Keratinocyte (primary cell): ENCODE results near the gene PXDN. TPM values are rescaled to one million over a fixed set of nuclear protein-coding genes. Genes with fewer than 3 reads are reported as not detected.

Source experiments
- DNase-seq: peaks from one replicate; pipeline ENCODE4 v3.0.0-alpha.2; 2011; ENCODE audit warnings: low read depth, missing footprints, low spot score
- FAIRE-seq: peaks from 2 replicates; lab custom pipeline; 2011; peaks lifted over from hg19 to GRCh38; lab: Jason Lieb, UNC
- H2AFZ ChIP-seq: 2 replicates; pipeline ENCODE4 v1.6.0; 2012; ENCODE audit warnings: low read length, control low read depth, inconsistent platforms; ENCODE audit not compliant: control insufficient read depth
- H3K27ac ChIP-seq: 2 replicates; pipeline ENCODE4 v1.5.1; 2011; ENCODE audit warnings: low read length; ENCODE audit not compliant: control insufficient read depth, insufficient read depth
- H3K27me3 ChIP-seq: 3 replicates; pipeline ENCODE4 v1.6.0; 2011; ENCODE audit warnings: low read length; ENCODE audit not compliant: control insufficient read depth, insufficient read depth; ENCODE audit errors: extremely low read depth
- H3K36me3 ChIP-seq, 2 experiments: 2 replicates in 1 of 2; 3 replicates in 1 of 2; pipeline ENCODE4 v1.5.1; 2011; ENCODE audit warnings: low read length in 2 of 2, mild to moderate bottlenecking in 1 of 2; ENCODE audit not compliant: control insufficient read depth in 2 of 2, insufficient read depth in 2 of 2; ENCODE audit errors: extremely low read depth in 1 of 2
- H3K4me1 ChIP-seq: 3 replicates; pipeline ENCODE4 v1.5.1; 2011; ENCODE audit warnings: low read length; ENCODE audit not compliant: control insufficient read depth, insufficient read depth; ENCODE audit errors: extremely low read depth
- H3K4me2 ChIP-seq: 3 replicates; pipeline ENCODE4 v1.6.0; 2011; ENCODE audit warnings: low read depth, low read length; ENCODE audit not compliant: control insufficient read depth, insufficient read depth; ENCODE audit errors: extremely low read depth
- H3K4me3 ChIP-seq, 3 experiments: fragments of 200-600 bp in 1 of 3; sonication (generic) in 1 of 3; 2 replicates in 2 of 3; 3 replicates in 1 of 3; pipeline ENCODE4 v1.5.1; 2011 to 2016; ENCODE audit warnings: low read length in 3 of 3, mild to moderate bottlenecking in 3 of 3, control low read depth in 2 of 3, inconsistent platforms in 1 of 3, low read depth in 1 of 3, mixed read lengths in 1 of 3, mixed run types in 1 of 3, moderate library complexity in 1 of 3; ENCODE audit not compliant: control insufficient read depth in 2 of 3, insufficient read depth in 2 of 3; ENCODE audit errors: extremely low read depth in 1 of 3
- H3K79me2 ChIP-seq: 2 replicates; pipeline ENCODE4 v1.6.0; 2012; ENCODE audit warnings: low read length; ENCODE audit not compliant: control insufficient read depth, insufficient read depth
- H3K9ac ChIP-seq: 3 replicates; pipeline ENCODE4 v1.6.0; 2011; ENCODE audit warnings: low read length; ENCODE audit not compliant: control insufficient read depth, insufficient read depth; ENCODE audit errors: extremely low read depth
- H3K9me1 ChIP-seq: 3 replicates; pipeline ENCODE4 v1.6.0; 2011; ENCODE audit warnings: low read length; ENCODE audit not compliant: control insufficient read depth, insufficient read depth; ENCODE audit errors: extremely low read depth
- H3K9me3 ChIP-seq: 2 replicates; pipeline ENCODE4 v1.5.1; 2012; ENCODE audit warnings: low read depth, low read length; ENCODE audit not compliant: control insufficient read depth
- H4K20me1 ChIP-seq: 3 replicates; pipeline ENCODE4 v1.6.0; 2011; ENCODE audit warnings: low read length; ENCODE audit not compliant: control insufficient read depth, insufficient read depth; ENCODE audit errors: extremely low read depth
- EZH2 ChIP-seq: IDR thresholded peaks from one replicate; pipeline ENCODE4 v1.6.1; 2012; ENCODE audit warnings: inconsistent platforms, mild to moderate bottlenecking, low read length, moderate library complexity
- dilution Hi-C: fragments of 300-500 bp; cut with MboI; formaldehyde crosslinking; loops from one replicate; pipeline ENCODE4 v1.7.0; 2020; ENCODE audit warnings: low sequenced_read_pairs; ENCODE audit not compliant: extremely low pct_ligation_motif_present
- polyA plus RNA-seq, 5 experiments: library from polyadenylated mRNA; depleted of rRNA in 3 of 5; stranded (reverse) in 3 of 5; stranded (forward) in 1 of 5; unstranded in 1 of 5; fragments of >200 nt; gene quantifications; 1 replicate in 1 of 5; 2 replicates in 3 of 5; 3 replicates in 1 of 5; pipeline versions ENCODE4 v1.2.1 to v1.2.3, GENCODE V29; 2011 to 2012; ENCODE audit warnings: missing spikeins in 2 of 5, low read depth in 1 of 5, low replicate concordance in 1 of 5
- TF ChIP-seq, protein P1 (sequence below), 3 experiments: IDR thresholded peaks in 1 of 3; conservative IDR thresholded peaks in 1 of 3; optimal IDR thresholded peaks in 1 of 3; 2 replicates in 2 of 3; 3 replicates in 1 of 3; pipeline versions ENCODE3 to v1.5.1; 2011; ENCODE audit warnings: low read length in 3 of 3, mild to moderate bottlenecking in 3 of 3, moderate library complexity in 2 of 3, control low read depth in 1 of 3, inconsistent platforms in 1 of 3; ENCODE audit not compliant: insufficient read depth in 2 of 3; ENCODE audit errors: extremely low read depth in 1 of 3

The PXDN gene
- polyA plus RNA-seq, 1 donor (not counting 4 experiments of a cell fraction or from before 2014, with no cell fraction given), result 36.7 TPM

DNA sequence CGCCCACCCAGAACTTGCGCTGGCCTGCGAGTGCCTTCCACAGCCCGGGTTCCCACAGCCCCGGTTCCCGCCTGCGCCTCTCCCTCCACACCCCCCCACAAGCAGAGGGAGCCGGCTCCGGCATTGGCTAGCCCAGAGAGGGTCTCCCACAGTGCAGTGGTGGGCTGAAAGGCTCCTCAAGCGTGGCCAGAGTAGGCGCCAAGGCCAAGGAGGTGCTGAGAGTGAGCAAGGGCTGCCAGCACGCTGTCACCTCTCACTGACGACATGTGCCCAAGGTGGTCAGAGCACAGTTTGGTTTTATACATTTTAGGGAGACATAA is 15.3 kb upstream of the PXDN start:
- Histone ChIP-seq H3K27ac (no peak overlapping the region), H3K27me3 (no peaks in the 10 kb centered on the region), H3K4me2 (no peak overlapping the region), H3K79me2 (no peaks in the 10 kb centered on the region), H3K36me3 (no peaks in the 10 kb centered on the region), H3K9ac (no peak overlapping the region), H3K9me3 (no peaks in the 10 kb centered on the region), H4K20me1 (no peaks in the 10 kb centered on the region), H3K9me1 (no peaks in the 10 kb centered on the region), H3K4me3 (no peak overlapping the region), H2AFZ (no peak overlapping the region), H3K4me1 (no peaks in the 10 kb centered on the region)
- DNase-seq, result no peak
- TF ChIP-seq, protein P1, sequence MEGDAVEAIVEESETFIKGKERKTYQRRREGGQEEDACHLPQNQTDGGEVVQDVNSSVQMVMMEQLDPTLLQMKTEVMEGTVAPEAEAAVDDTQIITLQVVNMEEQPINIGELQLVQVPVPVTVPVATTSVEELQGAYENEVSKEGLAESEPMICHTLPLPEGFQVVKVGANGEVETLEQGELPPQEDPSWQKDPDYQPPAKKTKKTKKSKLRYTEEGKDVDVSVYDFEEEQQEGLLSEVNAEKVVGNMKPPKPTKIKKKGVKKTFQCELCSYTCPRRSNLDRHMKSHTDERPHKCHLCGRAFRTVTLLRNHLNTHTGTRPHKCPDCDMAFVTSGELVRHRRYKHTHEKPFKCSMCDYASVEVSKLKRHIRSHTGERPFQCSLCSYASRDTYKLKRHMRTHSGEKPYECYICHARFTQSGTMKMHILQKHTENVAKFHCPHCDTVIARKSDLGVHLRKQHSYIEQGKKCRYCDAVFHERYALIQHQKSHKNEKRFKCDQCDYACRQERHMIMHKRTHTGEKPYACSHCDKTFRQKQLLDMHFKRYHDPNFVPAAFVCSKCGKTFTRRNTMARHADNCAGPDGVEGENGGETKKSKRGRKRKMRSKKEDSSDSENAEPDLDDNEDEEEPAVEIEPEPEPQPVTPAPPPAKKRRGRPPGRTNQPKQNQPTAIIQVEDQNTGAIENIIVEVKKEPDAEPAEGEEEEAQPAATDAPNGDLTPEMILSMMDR (optimal IDR thresholded peaks at IDR 0.05 in 1 of 3, IDR thresholded peaks at IDR 0.05 in 1 of 3, conservative IDR thresholded peaks at IDR 0.05 in 1 of 3; ENCODE audit: extremely low read depth in 1 of 3, insufficient read depth in 2 of 3, low read length in 3 of 3), result no peak
- no peak for TF ChIP-seq EZH2
- dilution Hi-C loops, result no loop called here
- FAIRE-seq, result no peak

DNA sequence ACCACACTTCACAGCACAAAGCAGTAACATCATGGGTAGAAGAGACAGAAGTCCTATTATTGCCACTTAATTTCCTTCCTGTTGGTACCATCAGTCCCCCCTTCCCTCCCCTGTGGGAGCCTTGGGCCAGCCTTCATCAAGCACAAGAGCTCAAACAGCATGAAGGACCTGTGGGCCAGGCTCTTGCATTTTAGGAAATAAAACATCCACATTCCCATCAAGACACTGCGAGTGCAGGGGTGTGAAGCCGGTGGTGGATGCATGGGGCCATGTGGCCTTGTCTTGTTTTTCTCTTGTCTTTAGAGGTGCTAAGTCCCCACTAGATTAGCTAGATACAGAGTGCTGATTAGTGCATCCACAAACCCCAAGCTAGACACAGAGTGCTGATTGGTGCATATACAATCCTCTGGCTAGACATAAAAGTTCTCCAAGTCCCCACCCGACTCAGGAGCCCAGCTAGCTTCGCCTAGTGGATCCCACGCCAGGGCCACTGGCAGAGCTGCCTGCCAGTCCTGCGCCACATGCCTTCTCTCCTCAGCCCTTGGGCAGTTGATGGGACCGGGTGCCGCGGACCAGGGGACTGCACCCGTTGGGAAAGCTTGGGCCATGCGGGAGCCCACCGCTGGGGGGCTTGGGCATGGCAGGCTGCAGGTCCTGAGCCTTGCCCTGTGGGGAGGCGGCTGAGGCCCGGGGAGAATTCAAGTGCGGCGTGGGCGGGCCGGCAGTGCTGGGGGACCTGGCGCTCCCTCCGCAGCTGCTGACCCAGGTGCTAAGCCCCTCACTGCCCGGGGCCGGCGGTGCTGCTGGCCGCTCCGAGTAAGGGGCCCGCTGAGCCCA is 14.7 kb upstream of the PXDN start:
- Histone ChIP-seq H3K9me1 (no peaks in the 10 kb centered on the region), H3K4me1 (no peaks in the 10 kb centered on the region), H3K4me3 (no peak overlapping the region), H3K9ac (no peak overlapping the region), H3K27ac (no peak overlapping the region), H3K79me2 (no peaks in the 10 kb centered on the region), H3K27me3 (no peaks in the 10 kb centered on the region), H3K36me3 (no peaks in the 10 kb centered on the region), H4K20me1 (no peaks in the 10 kb centered on the region), H3K4me2 (no peak overlapping the region), H3K9me3 (peaks cover 2% of the 10 kb centered on the region), H2AFZ (no peak overlapping the region)
- DNase-seq, result no peak
- FAIRE-seq, result no peak
- TF ChIP-seq, protein P1 (optimal IDR thresholded peaks at IDR 0.05 in 1 of 3, IDR thresholded peaks at IDR 0.05 in 1 of 3, conservative IDR thresholded peaks at IDR 0.05 in 1 of 3; ENCODE audit: extremely low read depth in 1 of 3, insufficient read depth in 2 of 3, low read length in 3 of 3), result no peak
- no peak for TF ChIP-seq EZH2
- dilution Hi-C loops, result no loop called here
